ENCODE results near the gene ZPLD1.

DNA sequence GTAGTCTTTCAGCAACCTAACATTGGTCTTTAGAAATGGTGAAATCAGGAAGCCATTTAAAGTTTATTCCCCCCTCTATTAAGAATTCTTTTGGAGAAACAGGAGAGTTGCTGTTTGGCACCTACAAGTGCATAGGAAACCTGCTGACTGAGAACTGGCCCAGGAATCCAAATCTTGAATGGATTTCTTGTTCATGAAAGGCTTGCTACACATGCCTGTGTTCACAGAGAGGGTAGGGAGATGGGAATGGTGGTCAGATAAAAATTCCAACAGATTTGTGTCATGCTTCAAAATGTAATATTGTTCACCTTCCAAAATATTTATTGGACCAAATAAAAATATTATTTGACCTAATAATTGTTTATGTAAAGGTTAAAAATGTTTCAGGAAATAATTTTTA is 24.2 kb upstream of the ZPLD1 start:
- TF ChIP-seq POLR2A (IDR thresholded peaks at IDR 0.05): no peak
- TF ChIP-seq, protein P1, sequence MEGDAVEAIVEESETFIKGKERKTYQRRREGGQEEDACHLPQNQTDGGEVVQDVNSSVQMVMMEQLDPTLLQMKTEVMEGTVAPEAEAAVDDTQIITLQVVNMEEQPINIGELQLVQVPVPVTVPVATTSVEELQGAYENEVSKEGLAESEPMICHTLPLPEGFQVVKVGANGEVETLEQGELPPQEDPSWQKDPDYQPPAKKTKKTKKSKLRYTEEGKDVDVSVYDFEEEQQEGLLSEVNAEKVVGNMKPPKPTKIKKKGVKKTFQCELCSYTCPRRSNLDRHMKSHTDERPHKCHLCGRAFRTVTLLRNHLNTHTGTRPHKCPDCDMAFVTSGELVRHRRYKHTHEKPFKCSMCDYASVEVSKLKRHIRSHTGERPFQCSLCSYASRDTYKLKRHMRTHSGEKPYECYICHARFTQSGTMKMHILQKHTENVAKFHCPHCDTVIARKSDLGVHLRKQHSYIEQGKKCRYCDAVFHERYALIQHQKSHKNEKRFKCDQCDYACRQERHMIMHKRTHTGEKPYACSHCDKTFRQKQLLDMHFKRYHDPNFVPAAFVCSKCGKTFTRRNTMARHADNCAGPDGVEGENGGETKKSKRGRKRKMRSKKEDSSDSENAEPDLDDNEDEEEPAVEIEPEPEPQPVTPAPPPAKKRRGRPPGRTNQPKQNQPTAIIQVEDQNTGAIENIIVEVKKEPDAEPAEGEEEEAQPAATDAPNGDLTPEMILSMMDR (IDR thresholded peaks at IDR 0.05): no peak

All from heart left ventricle (tissue), 13 donors.